HG03066 (cell line): Measurements from ENCODE around the gene MRPL45.

ENCODE experiments used
- ATAC-seq: cut with Tn5 transposase; IDR thresholded peaks from one replicate; pipeline ENCODE4 v1.9.1; 2021; ENCODE audit warnings: low read depth; ENCODE audit not compliant: unreplicated experiment

MRPL45 gene

DNA sequence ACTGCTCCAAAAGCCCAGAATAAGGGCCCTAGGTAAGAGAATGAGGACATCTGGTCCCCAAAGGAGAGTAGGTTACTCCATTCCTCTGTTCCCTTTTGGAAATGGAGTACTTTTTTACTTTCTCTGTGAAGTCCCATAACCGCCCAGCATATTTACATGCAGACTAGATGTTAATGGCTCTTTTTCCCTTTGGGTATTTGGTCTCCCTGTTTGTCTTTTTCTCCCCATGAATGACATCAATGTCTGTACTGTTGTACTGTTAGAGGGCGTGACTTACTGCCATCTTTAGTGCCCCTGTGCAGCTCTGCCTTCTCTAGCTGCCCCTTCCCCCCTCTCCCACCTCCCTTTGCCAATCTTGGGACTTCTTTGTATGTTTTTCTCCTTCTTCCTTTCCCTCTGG is 27.8 kb downstream of the MRPL45 start:
- ATAC-seq = no peak

DNA sequence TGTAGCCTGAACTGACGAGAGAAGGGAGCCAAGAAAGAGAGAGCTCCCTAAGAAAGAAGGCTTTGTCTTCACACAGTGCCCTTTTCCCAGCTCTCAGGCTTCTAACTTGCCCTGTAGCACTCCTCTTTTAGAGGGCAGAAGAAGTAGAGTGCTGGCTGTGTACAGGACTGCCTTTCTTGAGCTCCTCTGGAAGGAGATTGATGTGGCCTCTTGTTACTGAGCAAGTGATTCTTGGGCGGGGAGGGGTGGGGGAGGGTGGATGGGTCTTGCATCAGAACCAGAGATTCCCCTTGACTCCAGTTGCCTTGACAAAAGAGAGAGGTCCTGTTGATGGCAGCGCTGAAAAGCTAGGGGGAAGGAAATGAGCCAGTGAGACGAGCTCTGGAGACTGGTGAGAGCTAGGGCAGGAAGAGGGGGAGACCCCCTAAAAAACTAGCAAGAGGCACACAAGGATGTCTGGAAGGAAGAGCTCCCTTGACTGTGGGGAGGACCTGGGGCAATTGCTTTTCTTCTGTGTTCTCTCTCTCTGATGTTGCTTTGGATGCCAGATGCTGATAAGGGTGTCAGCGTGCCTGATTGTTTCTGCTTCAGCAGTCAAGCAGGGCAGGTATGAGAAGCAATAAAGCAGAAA is 28.4 kb downstream of the MRPL45 start:
- ATAC-seq = no peak

DNA sequence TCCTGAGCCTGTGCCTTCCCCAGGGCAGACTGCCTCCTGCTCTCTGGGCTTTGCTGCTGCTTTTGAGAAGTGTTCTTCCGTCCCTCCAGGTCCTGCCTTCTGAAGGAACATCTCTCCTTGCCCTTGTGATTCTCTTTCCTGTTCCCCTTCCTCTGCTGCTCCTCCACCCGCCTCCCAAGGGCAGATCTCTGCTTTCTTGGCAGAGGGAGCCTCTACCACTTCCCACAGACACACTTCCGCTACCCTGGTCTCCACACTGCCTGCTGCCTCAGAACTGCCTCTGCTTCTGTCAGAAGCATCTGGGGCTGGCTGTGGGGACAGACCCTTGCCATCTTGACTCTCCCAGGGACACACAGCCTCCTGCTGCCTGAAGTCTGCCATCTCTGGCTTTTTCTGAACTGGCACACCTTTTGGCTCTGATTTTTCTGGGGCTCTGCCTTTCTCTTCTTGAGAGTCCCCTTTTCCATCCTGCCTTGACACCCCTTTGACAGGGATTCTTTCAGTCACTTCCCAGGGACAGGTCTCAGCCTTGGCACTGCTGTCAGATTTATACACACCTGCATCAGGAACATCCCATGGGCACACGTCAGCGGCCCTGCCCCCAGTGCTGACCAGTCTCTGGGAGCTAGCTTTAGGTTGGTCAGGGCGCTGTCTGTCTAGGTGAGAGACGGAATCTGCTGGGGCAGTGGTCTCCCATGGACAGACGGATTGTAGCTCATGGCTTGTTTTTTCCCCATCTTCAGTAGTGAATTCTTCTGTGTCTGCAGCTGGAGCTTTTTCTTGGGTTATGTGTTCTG is 30.2 kb downstream of the MRPL45 start:
- ATAC-seq = no peak

DNA sequence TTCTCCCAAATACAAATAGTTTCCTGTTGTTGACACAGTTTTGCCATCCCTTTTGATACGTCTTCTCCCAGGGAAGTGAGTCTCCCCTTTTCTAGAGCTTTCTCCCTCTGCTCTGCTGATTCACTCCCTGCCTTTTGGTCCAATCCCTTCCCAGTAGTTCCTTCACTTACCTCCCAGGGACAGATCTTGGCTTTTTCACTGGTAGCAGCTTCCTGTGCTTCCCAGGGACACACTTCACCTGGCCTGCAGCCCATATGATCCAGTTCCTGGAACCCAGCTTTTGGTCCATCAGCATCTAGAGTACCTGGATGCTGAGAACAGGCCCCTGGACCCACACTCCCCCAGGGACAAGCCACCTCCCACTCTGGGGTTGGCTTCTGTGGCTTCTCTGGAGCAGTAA is 31.0 kb downstream of the MRPL45 start:
- no peak for ATAC-seq

DNA sequence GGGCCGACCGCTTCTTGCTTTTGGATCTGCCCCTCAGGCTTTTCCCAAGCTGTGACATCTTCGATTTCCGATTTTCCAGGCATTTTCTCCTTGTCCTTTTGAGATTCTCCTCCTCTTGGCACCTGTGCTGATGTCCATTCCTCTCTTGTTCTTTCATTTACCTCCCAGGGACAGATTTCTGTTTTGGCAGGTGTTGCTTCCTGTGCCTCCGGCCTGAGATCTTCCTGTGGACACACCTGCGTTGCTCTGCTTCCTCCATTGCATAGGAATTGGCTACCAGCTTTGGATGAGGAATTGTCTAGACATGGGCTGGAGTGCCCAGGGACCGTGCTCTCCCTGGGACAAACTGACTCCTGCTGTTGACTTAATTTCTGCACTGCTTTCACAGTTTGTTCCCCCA is 31.7 kb downstream of the MRPL45 start:
- no peak for ATAC-seq

DNA sequence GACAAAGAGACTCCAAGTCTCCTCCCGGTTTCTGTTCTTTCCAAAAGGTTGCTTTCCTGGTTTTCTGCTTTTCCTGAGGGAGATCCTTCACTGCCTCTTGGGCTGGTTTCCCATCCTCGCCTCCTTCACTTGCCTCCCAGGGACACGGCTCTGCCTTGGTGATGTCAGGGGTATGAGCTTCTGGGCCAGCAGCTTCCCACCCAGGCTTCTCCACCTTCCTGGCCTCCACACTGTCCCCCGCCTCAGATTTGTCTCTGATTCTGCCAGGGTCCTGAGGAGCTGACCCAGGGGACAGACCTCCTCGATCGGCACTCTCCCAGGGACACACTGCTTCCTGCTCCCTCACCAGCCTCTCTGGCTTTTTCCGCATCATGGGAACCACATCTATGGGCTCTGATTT is 32.3 kb downstream of the MRPL45 start:
- ATAC-seq = no peak

DNA sequence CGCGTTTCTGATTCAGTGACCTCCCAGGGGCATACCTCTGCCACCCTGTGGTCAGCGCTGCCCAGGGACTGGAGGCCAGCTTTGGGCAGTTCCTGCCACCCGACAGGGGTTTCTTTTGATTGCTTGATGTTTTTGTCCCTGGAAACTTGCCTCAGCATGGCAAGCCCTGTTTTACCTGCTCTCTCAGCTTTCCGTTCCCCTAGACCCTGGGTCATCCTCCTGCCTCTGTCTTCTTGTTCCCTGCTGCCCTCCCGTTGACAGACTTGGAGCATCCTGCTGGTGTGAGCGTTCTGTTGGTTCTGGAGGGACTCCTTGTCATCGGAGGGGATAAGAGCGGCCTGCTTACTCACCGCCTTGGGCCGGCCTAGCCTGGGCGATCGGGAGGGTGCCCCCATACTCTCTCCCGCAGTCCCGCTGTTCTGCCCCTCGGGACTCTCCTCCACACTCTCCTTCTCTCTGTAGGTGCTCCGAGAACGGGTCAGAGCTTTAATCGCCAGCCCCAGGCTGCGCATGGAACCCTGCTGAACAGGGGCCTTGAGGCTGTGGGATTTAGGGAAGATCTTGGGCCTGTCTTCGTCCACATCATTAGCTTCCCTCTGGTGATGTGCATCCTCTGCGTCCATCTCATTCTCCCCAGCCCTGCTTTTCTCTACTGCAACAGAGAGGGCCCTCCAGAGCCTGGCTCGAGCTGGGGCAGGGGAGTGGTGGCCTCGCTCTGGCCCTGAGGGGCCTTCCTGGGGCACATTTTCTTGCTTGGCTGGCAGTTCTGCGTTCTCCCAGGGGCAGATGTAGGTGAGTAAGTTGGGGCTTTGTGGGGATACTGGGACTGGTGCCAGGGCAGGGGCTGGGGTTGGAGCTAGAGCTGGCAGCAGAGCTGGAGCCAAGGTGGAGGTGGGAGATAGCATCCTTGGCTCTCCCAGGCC is 33.1 kb downstream of the MRPL45 start:
- ATAC-seq = no peak

DNA sequence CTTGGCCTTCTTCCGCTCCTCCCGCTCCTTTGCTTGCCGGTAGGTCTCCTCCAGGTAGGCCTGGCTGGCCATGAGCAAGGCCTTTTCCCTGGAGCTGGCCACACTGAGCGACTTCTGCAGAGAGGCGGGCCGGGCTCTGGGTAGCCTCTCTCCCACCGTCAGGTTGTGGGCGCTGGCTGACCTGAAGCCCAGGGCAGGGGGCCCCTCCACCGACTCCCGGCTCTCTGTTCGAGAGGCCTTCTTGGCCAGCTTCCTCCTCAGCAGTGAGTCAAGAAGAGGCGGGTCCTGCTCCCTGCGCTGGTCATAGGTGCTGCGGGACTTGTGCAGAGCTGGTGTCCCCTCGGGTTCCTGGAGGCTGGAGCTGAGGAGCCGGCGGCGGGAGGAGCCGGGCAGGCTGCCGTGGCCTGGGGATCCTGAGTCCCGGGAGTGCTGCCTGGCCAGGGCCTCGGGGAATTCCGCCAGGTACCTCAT is 34.0 kb downstream of the MRPL45 start:
- no peak for ATAC-seq

DNA sequence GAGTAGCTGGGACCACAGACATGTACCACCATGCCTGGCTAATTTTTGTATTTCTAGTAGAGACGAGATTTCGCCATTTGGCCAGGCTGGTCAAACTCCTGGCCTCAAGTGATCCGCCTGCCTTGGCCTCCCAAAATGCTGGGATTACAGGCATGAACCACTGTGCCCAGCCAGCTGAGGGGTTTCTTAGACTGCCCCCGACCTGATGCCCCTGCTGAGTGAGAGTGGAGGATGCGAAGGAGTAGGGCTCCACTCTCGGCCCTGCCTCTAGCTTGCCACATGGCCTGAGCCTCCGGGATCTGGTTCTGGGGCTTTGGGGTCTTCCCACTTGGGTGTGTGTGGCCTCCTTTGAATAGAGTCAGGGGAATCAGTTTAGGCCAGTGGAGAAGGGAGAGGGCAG is 35.8 kb downstream of the MRPL45 start:
- no peak for ATAC-seq

DNA sequence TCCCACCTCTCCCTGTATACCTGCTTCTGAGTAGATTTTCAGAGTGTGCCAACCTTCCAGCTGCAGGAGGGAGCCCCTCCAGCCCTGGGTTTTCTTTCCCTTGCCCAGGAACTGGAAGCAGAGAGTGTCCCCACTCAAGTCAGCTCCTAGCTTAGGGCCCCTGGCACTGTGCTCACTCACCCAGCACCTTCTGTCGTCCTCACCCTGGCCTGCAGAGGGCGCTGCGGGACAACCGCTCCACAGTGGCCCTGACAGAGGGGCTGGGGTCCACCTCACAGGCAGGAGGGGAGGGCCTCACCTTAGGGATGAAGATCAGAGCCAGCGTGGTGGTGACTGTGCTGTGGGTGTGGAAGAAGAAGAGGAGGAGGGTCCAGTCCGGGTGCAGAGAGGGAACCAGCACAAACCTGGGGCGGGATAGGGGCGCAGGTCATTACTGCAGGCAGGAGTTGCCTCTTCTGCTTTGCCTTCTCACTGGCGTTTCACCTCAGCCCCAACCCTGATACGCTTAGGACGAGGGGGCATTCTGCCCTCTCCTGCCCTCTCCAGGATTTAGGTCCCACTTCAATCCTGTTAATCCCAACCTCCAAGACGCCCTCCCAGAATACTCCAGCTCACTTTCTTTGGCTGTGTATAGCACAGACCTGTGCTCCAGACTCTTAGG is 36.8 kb downstream of the MRPL45 start:
- ATAC-seq = no peak

DNA sequence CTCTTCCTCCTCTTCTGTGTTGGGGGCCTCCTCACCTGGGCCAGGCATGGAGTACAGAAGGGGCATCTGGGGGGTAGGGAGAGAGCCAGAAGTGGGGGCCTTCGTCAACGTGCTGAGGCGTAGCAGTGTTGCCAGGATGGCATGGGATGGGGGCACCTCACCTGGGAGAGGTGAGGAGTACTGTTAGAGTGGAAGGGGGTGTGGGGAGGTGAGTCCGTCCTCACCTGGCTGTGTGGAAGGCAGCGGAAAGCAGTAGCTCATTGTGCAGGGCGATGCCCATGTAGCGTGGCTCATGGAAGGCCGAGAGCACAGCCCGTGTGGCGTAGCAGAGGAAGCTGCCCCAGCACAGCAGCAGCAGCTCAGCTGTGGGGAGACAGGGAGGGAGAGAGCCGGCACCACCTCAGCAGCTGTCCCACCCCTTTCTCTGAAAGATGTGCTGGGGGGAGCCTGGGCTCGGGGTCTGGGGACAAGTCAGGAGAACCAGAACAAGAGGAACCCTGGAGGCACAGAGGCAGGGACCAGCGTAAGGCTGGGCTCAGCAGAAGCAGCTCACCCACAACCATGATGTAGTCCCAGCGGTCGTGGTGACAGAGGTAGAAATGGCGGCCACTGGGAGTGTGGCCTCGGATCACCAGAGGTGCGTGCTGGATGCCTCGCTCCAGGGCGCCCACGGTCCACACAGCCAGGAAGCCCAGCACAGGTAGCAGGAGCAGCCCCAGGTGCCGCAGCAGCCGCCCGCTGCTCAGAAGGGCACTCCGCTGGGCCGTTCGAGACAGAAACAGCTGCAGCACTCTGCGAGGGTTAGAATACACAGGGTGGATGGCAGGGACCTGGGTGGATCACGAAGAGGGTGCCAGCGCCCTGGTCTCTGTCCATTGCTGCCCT is 37.8 kb downstream of the MRPL45 start:
- no peak for ATAC-seq

DNA sequence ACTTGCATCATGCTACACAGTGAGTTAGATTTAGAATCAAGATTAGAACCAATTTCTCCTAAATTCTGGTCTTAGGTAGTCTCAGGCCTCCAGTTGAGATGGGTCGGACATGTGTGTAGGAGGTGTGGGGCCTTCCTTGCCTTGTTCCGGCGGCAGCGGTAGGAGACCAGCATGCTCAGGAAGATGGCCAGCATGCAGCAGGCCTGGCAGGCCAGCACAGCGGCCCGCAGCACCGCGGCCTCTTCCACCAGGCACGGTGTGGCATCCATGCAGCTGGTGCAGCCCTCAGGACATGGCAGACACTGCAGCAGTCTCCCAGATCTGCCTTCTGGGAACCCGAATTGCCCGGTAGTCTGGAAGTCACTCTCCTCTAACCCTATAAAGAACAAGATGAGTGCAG is 39.9 kb downstream of the MRPL45 start:
- no peak for ATAC-seq

DNA sequence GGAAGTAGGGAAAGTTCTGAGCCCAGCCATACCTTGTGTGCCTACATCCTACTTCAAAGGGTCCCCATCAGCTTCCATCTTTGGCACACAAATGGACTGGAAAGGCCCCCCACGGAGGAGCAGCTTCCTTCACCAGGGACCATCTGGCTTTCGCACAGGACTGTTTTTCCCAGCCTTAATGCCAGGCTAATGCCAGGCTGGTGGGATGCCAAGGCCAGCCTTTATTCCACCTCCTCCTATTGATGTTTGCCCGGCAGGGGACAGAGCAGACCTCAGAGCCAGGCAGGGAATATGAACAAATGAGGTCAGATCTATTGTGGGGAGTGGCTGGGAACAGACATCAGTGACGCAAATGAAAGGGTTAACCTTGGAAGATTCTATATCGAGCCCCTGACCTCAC is 41.1 kb downstream of the MRPL45 start:
- no peak for ATAC-seq

DNA sequence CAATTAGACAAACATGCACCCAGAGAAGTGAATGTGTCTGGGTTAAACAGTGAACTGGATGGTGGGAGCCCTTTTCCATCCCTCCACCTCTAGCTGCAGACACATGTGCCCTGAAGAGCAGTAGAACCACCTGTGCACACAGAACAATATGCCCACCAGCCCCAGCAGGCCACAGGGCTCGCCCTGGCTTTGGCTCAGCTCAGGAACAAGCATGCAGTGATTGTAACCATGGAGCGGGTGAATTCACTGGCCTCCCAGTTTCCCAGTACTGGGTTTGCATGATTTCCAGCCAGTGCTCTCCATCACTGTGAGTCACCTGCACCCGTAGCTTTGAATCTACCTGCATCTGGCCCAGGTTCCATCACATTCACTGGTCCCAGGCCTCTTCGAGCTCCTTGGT is 41.6 kb downstream of the MRPL45 start:
- no peak for ATAC-seq

DNA sequence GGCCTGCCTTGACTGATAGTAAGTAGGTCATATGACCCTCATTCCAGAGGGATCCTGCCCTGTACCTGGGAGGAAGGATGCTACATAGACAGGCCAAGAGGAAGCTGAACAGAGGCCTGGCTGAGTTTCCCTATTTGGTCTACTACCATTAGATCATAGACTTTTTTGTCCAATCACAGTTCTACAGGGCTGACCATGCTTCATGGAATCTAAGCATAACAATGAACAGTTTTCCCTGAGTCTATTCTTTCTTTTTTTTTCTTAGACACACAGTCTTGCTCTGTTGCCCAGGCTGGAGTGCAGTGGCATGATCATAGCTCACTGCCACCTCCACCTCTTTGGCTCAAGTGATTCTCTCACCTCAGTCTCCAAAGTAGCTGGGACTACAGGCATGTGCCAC is 42.9 kb downstream of the MRPL45 start:
- ATAC-seq = no peak

DNA sequence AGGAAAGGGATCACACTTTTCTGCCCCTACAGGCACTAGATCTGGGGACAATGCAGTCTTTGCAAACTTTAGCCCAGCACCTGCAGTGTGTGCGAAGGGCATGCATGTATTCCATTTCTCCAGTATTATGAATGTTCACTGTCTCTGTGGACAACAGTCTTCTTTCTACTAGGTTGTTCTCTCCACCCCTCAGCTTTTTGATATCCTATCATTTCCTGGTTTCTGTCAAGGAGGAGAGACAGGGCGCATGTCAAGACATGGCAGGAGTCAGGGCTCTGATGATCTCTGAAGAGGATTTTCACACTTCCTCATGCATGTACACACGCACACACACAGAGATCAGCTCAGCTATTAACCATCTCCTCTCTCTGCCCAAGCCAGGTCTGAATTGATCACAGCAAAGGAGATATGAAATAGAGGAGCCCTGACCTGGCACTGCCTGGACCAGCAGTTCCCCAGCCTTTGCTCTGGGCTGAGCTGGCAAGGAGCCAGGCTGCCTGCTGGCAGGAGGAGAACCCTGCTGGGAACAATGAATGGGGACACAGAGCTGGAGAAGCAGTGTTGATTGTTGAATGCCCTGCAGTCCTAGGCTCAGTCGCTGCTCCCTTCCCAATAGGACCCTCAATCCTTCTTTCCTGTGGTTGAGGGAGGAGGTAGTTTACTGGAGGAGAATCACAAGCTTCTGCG is 44.2 kb downstream of the MRPL45 start:
- ATAC-seq = no peak

DNA sequence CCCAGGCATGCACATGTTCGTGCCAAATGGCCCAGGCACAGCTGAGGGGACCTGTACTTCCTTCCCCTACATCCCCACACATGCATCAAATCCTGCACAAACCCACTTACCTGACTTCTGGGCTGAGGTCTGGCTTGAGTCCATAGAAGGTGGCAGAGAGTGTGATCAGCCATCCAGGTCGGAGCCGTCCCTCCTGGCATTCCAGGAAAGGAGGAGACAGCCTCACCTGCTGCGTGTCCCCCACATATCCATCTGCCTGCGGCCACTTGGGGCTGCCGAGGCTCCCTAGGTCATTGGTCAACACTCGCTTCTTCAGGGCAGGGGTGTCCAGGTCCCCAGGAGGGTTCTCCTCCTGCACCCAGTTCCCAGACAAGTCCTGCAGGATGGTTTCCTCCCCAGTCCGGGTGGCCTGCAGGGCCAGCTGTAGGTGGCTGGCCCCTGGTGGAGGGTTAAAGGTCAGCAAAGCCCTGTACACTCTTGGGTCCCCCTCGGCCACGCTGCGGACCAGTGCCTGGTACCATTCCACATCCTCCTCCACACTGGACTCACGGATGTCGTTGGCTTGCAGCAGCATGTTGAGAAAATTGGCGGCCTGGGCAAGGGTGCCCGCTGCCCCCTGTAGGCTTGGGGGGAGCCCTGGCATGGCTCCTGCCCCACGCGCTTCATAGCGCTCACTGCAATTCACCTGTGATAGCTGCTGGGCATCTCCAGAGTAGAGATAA is 46.1 kb downstream of the MRPL45 start:
- ATAC-seq = no peak

DNA sequence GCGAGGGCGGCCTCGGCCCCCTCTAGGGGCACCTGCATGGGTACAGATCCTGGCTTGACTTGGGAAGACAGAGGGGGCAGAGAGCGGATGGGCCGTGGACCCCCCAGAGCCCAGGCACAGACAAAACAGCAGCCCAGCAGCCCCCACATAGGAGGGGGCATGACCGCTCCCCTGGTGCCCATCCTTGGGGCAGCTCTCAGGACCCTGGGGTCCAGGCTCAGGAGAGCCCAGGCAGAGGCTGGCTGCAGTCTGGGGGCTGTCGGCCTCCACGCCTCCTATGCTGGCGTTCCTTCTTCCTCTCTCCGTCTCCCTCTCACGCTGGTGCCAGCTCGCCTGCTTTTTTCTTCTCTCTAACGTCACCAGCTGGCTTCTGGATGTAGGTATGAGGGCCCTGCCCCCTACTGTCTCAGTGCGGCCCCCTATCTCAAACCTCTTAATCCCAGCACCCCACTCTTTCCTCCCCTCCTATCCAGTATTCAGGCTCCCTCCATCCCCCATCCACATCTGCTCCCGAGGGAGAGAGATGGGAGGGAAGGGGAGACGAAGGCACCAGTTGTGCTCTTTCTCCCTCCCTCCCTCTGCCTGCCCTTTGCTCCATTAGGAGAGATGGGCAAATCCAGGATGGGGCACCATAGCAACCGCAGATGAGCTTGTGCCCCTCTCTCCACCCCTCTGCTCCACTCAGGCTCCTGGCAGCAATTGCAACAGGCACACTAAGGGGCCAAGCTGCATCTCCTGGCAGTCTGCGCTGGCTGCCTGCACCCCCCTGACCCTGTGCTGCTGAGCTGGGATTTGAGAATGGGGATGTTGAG is 46.8 kb downstream of the MRPL45 start, which contains the start of gene GPR179:
GPR179 (minus strand) TSS at position 349 of the 812 bp plus-strand sequence; CDS start at position 182, 167 bp downstream.
- ATAC-seq = no peak
